Suprapubic skin (tissue), 4 donors: ENCODE data around the gene ADISSP. TPM values are rescaled to one million over a fixed set of nuclear protein-coding genes. Genes with fewer than 3 reads are reported as not detected.
A peak's percentile ranks its signal among the peaks of the same experiment; 100 is the strongest.

Experiments used
- DNase-seq, 2 donors: peaks; one replicate each; pipeline ENCODE4 v3.0.0-alpha.2; 2019; ENCODE audit warnings: low spot score in 2 of 2
- H3K27ac ChIP-seq: fragments of 200-600 bp; sonication (generic); one replicate; pipeline ENCODE4 v1.5.1; 2019
- H3K27me3 ChIP-seq: fragments of 200-600 bp; sonication (generic); one replicate; pipeline ENCODE4 v1.5.1; 2019
- H3K36me3 ChIP-seq: fragments of 200-600 bp; sonication (generic); one replicate; pipeline ENCODE4 v1.5.1; 2019
- H3K4me1 ChIP-seq: fragments of 200-600 bp; sonication (generic); one replicate; pipeline ENCODE4 v1.5.1; 2019
- H3K4me3 ChIP-seq: fragments of 200-600 bp; sonication (generic); one replicate; pipeline ENCODE4 v1.5.1; 2019; ENCODE audit warnings: mild to moderate bottlenecking
- H3K9me3 ChIP-seq: fragments of 200-600 bp; sonication (generic); one replicate; pipeline ENCODE4 v1.5.1; 2019
- EP300 ChIP-seq: sonication (generic); formaldehyde crosslinking; IDR thresholded peaks from one replicate; pipeline ENCODE4 v1.6.1; 2017; ENCODE audit warnings: antibody characterized with exemption
- POLR2A ChIP-seq, 2 donors: fragments of 450-650 bp; IDR thresholded peaks; one replicate each; pipeline ENCODE4 v1.6.1; 2017; ENCODE audit warnings: antibody characterized with exemption in 2 of 2, mild to moderate bottlenecking in 2 of 2, moderate library complexity in 2 of 2
- POLR2AphosphoS5 ChIP-seq, 3 donors: sonication (generic); formaldehyde crosslinking; IDR thresholded peaks; one replicate each; pipeline ENCODE4 v1.6.1; 2017; ENCODE audit warnings: antibody characterized with exemption in 3 of 3
- WGBS: methylation state at CpG from one replicate; pipeline ENCODE4 v1.1.5; 2018; 5-methylcytosine and 5-hydroxymethylcytosine counted together
- total RNA-seq, 4 donors: library from RNA; depleted of rRNA; stranded (reverse); fragments of >200 nt; gene quantifications; one replicate each; pipeline ENCODE4 v1.1.0, GENCODE V29; 2016
- TF ChIP-seq, protein P1 (sequence below), 2 donors: fragments of 200-600 bp in 1 of 2; fragments of 450-650 bp in 1 of 2; sonication (generic) in 1 of 2; IDR thresholded peaks; one replicate each; pipeline ENCODE4 v1.5.1; 2016 to 2019; ENCODE audit warnings: antibody characterized with exemption in 2 of 2, mild to moderate bottlenecking in 1 of 2, moderate library complexity in 1 of 2

ADISSP gene
- total RNA-seq, 4 donors from 2014 or later: 8.4 to 20.3 (median 18.9) TPM

- Histone ChIP-seq H3K9me3 (no peaks in the 10 kb centered on the region), H3K4me3 (peak overlapping the region; percentile 51), H3K27me3 (no peaks in the 10 kb centered on the region), H3K36me3 (no peaks in the 10 kb centered on the region), H3K4me1 (peaks cover 36% of the 10 kb centered on the region), H3K27ac (no peak overlapping the region)
- no peak for DNase-seq
- TF ChIP-seq POLR2A (IDR thresholded peaks at IDR 0.05) (no peak), POLR2AphosphoS5 (IDR thresholded peaks at IDR 0.05) (no peak), EP300 (no peak)
- TF ChIP-seq, protein P1, sequence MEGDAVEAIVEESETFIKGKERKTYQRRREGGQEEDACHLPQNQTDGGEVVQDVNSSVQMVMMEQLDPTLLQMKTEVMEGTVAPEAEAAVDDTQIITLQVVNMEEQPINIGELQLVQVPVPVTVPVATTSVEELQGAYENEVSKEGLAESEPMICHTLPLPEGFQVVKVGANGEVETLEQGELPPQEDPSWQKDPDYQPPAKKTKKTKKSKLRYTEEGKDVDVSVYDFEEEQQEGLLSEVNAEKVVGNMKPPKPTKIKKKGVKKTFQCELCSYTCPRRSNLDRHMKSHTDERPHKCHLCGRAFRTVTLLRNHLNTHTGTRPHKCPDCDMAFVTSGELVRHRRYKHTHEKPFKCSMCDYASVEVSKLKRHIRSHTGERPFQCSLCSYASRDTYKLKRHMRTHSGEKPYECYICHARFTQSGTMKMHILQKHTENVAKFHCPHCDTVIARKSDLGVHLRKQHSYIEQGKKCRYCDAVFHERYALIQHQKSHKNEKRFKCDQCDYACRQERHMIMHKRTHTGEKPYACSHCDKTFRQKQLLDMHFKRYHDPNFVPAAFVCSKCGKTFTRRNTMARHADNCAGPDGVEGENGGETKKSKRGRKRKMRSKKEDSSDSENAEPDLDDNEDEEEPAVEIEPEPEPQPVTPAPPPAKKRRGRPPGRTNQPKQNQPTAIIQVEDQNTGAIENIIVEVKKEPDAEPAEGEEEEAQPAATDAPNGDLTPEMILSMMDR (IDR thresholded peaks at IDR 0.05): no peak
- WGBS: 18% methylated on average over 10 of the region's 16 CpGs
Observed at GRCh38 chr20:3777381-3777715, 9.8 kb upstream of the ADISSP start.

GRCh38 chr20:3775457-3776108 is 8.0 kb upstream of the ADISSP start:
- no peak for DNase-seq
- no peaks in the 10 kb centered on the region for H3K9me3 ChIP-seq
- no peaks in the 10 kb centered on the region for H3K36me3 ChIP-seq
- no peaks in the 10 kb centered on the region for H3K27me3 ChIP-seq
- H3K4me1 ChIP-seq: peaks cover 18% of the 10 kb centered on the region
- 89% methylated on average over 4 of the region's 4 CpGs for WGBS
- TF ChIP-seq POLR2A (IDR thresholded peaks at IDR 0.05) (no peak), POLR2AphosphoS5 (IDR thresholded peaks at IDR 0.05) (no peak), EP300 (no peak)
- TF ChIP-seq, protein P1 (IDR thresholded peaks at IDR 0.05): no peak
- no peak overlapping the region for H3K4me3 ChIP-seq
- H3K27ac ChIP-seq: no peak overlapping the region

- peaks cover 25% of the 10 kb centered on the region for H3K4me1 ChIP-seq
- H3K27ac ChIP-seq: no peak overlapping the region
- H3K4me3 ChIP-seq: no peak overlapping the region
- no peak for DNase-seq
- H3K27me3 ChIP-seq: no peaks in the 10 kb centered on the region
- WGBS: 81% methylated on average over 7 of the region's 7 CpGs
- TF ChIP-seq, protein P1 (IDR thresholded peaks at IDR 0.05): no peak
- no peak for TF ChIP-seq EP300
- no peak for TF ChIP-seq POLR2A (IDR thresholded peaks at IDR 0.05)
- TF ChIP-seq POLR2AphosphoS5 (IDR thresholded peaks at IDR 0.05): no peak
- no peaks in the 10 kb centered on the region for H3K9me3 ChIP-seq
- no peaks in the 10 kb centered on the region for H3K36me3 ChIP-seq
Observed at GRCh38 chr20:3771552-3772058, 4.1 kb upstream of the ADISSP start.

- 3% methylated on average over 8 of the region's 51 CpGs for WGBS
- peak overlapping the region; percentile 83 for H3K27ac ChIP-seq
Observed at GRCh38 chr20:3768342-3769130, 983 bp upstream of the ADISSP start.

More at GRCh38 chr20:3768342-3769130, 983 bp upstream of the ADISSP start:
- peak overlapping the region; percentile 64 for H3K4me3 ChIP-seq
- no peaks in the 10 kb centered on the region for H3K36me3 ChIP-seq
- H3K9me3 ChIP-seq: no peaks in the 10 kb centered on the region
- peak in 1 of 2 donors; percentile 88 for DNase-seq
- H3K4me1 ChIP-seq: peaks cover 39% of the 10 kb centered on the region
- H3K27me3 ChIP-seq: no peaks in the 10 kb centered on the region
- TF ChIP-seq POLR2AphosphoS5 (IDR thresholded peaks at IDR 0.05): peak in 1 of 3 donors; percentile 21
- TF ChIP-seq EP300: no peak
- TF ChIP-seq, protein P1 (IDR thresholded peaks at IDR 0.05): peak in 1 of 2 donors; percentile 54
- no peak for TF ChIP-seq POLR2A (IDR thresholded peaks at IDR 0.05)
